ENCODE results near the gene FAM110D. TPM values are rescaled to one million over a fixed set of nuclear protein-coding genes. Genes with fewer than 3 reads are reported as not detected.

The FAM110D gene
- total RNA-seq, 1 experiment from 2014 or later = 0.05 TPM

- Histone ChIP-seq H3K36me3 (ENCODE audit: control insufficient read depth, insufficient read depth, low read length) (no peaks in the 10 kb centered on the region; the same call in 1 of the 2 replicates), H3K27ac (ENCODE audit: low read length) (no peak overlapping the region), H3K9me3 (ENCODE audit: control insufficient read depth, insufficient read depth, low read depth, low read length) (no peaks in the 10 kb centered on the region), H3K4me3 (ENCODE audit: low read depth in 2 of 2, low read length in 2 of 2) (no peak overlapping the region), H3K27me3 (ENCODE audit: control insufficient read depth, insufficient read depth, low read length) (no peaks in the 10 kb centered on the region), H3K4me1 (ENCODE audit: control insufficient read depth, insufficient read depth, low read length) (peaks cover 17% of the 10 kb centered on the region)
- no TSS peak for BruUV-seq (replicated peaks)
- no peak for TF ChIP-seq CTCF (IDR thresholded peaks at IDR 0.05)
- TF ChIP-seq POLR2AphosphoS5 (IDR thresholded peaks at IDR 0.05; ENCODE audit: low read depth, low read length) = no peak
- no peak for TF ChIP-seq REST (IDR thresholded peaks at IDR 0.05; ENCODE audit: insufficient read depth in 1 of 2, low read depth in 2 of 2, low read length in 1 of 2)
- TF ChIP-seq SIN3A (IDR thresholded peaks at IDR 0.05; ENCODE audit: borderline replicate concordance, insufficient read depth, low read depth, low read length) = no peak
- ChIA-PET CTCF (no interaction called here), POLR2A (no interaction called here)
- in situ Hi-C loops (cut with HindIII; ENCODE audit: low pct_unique_long_range_greater_than_20kb, low sequenced_read_pairs) = no loop called here
- ATAC-seq (no peak), DNase-seq (ENCODE audit: low read depth, low spot score) (no peak)
- intact Hi-C loops (cut with micrococcal nuclease; ENCODE audit: unreplicated experiment) = no loop called here
These were observed 7.9 kb downstream of the FAM110D start for GRCh38 chr1:26166719-26167281.

- no peaks in the 10 kb centered on the region for H3K9me3 ChIP-seq (ENCODE audit: control insufficient read depth, insufficient read depth, low read depth, low read length)
- CTCF ChIA-PET = interaction anchor here (0.6 to 1.8 kb wide), 2 partner anchors 66 to 160 kb away, joined by 5 to 10 read pairs; partner anchors contain the start of gene CEP85
- DNase-seq (ENCODE audit: low read depth, low spot score) (no peak), ATAC-seq (no peak)
- in situ Hi-C loops (cut with HindIII; ENCODE audit: low pct_unique_long_range_greater_than_20kb, low sequenced_read_pairs) = no loop called here
- H3K27me3 ChIP-seq (ENCODE audit: control insufficient read depth, insufficient read depth, low read length) = no peaks in the 10 kb centered on the region
- H3K36me3 ChIP-seq (ENCODE audit: control insufficient read depth, insufficient read depth, low read length) = no peaks in the 10 kb centered on the region; the same call in 1 of the 2 replicates
- peak within 1 kb of the TSS; percentile 87 to 95 for H3K4me3 ChIP-seq (ENCODE audit: low read depth in 2 of 2, low read length in 2 of 2)
- intact Hi-C loops (cut with micrococcal nuclease; ENCODE audit: unreplicated experiment) = no loop called here
- POLR2A ChIA-PET = no interaction called here
- H3K4me1 ChIP-seq (ENCODE audit: control insufficient read depth, insufficient read depth, low read length) = peaks cover 17% of the 10 kb centered on the region
- H3K27ac ChIP-seq (ENCODE audit: low read length) = peak within 1 kb of the TSS; percentile 93
- no peak for TF ChIP-seq REST (IDR thresholded peaks at IDR 0.05; ENCODE audit: insufficient read depth in 1 of 2, low read depth in 2 of 2, low read length in 1 of 2)
- no peak for TF ChIP-seq SIN3A (IDR thresholded peaks at IDR 0.05; ENCODE audit: borderline replicate concordance, insufficient read depth, low read depth, low read length)
- TF ChIP-seq CTCF (IDR thresholded peaks at IDR 0.05) = no peak
- TF ChIP-seq POLR2AphosphoS5 (IDR thresholded peaks at IDR 0.05; ENCODE audit: low read depth, low read length) = no peak
- TF ChIP-seq TCF7L2 (IDR thresholded peaks at IDR 0.05; ENCODE audit: low read depth, low read length) = no peak
- no TSS peak for BruUV-seq (replicated peaks)
These were observed 9.7 kb downstream of the FAM110D start, which contains the start of gene C1orf232 for GRCh38 chr1:26168410-26169197. Gene C1orf232, minus strand, starts transcription at chr1:26168963. Its CDS starts 464 bp downstream, at chr1:26168499.

Data from Panc1 (cell line).